Stimulated activated CD4-positive, alpha-beta T cell treated with anti-CD3 and anti-CD28 coated beads, TNF-alpha, amount 100 ng/mL, for 4 hours (primary cell): ENCODE measurements around the gene ARHGAP26.
"Not testable (repeated sequence)": the region's sequence is repeated elsewhere in the genome, so short reads cannot be mapped to it uniquely, and the experiment has no call there.

Experiments
- DNase-seq, 3 experiments: peaks; one replicate each; pipeline ENCODE4 v3.0.0-alpha.2; 2020; ENCODE audit warnings: low read depth in 3 of 3

ARHGAP26 gene

DNA sequence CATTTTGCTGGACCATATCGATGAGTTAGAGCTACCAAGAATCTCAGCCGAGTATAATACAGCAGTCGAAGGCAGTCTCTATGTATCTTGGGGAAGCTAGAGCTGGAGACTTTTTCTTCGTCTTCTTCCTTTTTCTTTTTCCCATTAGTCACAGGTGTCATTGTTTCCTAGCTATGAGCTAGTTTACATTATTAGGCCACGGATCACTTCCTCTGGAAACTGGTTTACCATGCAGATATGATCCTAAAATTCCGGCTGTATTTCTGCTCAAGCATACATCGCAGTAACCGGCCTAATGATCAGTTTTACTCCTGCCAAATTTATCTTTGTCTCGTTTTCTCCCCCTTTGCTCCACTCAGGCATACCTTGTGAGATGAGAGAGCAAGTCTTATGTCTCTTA is 312.8 kb downstream of the ARHGAP26 start:
- no peak for DNase-seq

DNA sequence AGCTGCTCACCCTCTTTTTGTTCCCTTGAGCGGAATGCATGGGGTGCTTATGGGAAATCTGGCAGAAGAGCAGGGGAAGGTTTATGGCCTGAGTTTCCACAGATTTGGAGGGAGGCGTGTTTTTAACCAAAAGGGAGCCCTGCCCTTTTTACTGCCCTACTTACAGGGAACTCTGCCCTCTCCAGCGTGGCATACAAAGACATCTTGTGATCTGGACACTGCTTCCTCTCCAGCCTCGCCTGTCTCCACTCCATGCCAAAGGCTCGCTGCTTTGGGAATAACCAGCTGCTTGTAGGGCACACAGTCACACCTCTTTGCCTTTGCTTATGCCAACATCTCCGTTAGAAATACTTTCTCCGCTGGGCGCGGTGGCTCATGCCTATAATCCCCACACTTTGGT is 314.2 kb downstream of the ARHGAP26 start:
- DNase-seq, result no peak

DNA sequence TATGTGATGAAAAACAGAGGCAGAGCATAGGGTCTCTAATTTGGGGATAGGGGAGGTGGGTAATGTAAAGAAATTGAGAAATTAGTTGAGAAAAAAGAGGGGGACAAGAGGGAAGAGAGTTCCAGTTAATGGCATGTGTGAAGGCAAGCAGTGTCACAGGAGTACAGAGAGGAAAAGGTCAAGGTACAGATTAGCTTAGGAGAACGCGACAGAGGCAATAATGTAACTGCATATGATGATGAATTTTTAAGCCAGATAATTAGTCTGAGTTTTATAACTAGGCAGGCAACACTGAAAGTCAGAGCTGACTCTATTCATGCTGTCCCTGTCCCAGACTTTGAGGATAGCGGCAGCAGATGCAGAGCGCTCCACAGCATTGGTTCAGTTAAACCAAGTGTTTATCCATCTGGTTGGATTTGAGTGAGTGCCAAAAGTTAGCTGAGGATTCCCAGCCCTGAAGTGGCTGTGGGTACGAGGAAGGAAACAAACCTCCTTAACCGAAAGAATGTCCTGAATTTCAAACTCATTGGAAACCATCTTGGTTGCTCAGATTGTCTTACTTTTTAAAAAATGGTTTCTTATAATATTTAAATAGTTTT is 315.2 kb downstream of the ARHGAP26 start:
- no peak for DNase-seq

DNA sequence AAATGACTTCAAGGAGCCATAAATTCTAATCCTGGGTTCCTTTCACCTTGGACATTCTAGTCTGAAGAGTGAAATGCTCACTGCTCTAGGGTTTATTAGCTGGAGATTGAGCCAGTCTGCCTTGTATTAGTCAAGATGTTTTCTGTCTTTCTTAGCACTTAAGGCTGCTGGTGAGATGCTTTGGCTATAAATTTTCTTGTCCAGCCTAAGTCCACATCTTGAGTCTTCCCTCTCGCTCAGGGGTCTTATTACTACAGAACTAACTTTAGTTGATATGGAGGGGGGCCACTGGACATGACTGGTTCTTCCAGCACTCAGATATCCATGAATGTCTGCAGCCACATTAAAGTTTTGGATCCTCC is 316.4 kb downstream of the ARHGAP26 start:
- no peak for DNase-seq

DNA sequence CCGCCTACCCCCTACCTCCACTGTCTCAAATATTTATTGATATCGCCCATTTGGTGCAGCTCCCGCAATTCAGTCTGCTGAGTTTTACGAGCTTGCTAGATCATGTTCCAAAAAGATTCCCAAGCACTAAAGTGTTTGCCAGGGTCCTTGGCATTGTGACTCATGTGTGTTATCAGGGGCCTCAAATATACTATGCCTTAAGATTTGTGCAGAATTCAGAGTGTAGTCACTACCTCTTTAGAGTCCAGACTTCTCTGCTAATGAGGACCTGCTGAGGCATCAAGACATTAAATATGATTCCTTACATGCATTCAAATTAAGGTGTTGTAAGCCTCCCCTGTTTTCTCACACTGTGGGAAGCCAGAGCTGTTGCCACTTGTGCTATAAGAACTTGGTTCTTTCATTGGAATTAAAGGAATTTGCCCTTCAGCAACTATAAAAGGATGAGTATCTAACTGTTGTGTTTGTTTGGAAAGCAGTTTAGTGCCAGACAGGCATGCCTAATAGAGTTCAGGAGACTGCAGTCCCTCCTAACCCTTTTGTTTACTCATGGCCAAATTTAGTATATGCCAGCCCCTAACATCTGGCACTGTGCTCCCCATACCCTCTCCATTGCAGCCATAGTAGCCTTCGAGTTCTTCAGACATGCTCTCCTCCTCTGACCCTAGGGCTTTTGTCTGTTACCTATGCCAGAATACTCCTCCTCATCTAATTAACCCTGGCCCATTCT is 316.9 kb downstream of the ARHGAP26 start:
- no peak for DNase-seq

DNA sequence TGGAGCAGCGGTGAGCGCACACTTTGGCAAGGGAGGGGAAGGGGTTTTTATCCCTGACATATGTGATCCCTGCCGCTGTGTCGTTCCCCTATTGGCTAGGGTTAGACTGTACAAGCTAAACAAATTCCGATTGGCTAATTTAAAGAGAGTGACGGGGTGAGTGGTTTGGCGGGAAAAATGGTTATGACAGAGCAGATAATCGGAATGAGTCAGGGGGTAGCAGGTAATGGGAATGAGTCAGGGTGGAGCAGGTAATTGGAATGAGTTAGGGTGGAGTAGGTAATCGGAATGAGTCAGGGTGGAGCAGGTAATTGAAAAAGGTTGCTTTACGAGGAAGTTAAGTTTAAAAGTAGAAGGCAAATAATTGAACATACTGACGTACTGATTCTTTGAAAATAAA is 318.5 kb downstream of the ARHGAP26 start:
- not testable (repeated sequence) for DNase-seq

DNA sequence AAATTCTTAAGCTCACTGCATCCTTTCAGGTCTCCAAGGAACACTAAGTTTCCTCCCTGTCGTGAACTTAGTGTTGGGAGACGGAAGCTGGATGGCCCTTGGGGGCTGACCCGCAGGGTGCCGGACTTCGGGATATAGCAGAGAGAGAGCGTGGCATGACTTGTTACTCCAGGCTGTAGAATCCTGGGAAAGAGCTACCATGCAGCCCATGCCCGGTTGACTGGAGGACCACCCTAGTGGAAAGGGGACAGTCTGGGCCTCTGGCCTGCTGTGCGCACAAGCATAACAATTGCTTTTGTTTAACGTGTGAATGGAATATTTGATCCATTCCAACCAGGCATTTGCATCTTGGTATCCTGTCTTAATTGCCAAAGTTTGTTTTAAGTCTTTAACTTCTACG is 319.9 kb downstream of the ARHGAP26 start:
- not testable (repeated sequence) for DNase-seq

DNA sequence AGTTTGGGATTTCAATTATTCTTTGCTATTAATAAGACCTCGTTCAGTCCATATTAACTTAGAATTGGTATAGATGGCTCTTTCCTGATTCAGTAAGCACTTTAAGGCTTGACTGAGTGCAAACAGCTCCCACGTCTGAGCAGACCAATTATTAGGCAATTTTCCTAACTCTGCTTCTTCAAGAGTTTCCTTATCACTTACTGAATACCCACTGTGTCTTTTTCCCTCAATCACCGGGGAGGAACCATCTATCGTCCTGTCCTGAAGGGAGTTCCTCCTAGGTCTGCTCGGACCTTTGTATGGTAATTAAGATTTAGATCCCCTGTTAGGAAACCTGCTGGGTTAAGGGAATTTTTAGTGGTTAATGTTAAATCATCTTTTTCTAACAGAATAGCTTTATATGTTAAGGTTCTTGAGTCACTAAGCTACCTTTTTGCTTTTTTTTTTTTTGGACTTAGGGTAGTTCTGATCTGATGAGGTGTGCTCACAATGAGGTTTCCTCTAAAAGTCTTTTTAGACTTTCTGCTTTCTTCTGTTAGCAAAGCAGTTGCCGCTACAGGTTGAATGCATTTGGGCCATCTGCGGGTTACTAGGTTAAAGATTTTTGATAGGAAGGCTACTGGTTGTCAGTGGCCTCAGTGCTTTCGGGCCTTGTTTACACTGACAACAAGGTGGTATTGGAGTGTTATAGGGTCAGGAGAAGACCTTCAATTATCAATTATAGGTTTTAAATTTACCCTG is 322.7 kb downstream of the ARHGAP26 start:
- not testable (repeated sequence) for DNase-seq

DNA sequence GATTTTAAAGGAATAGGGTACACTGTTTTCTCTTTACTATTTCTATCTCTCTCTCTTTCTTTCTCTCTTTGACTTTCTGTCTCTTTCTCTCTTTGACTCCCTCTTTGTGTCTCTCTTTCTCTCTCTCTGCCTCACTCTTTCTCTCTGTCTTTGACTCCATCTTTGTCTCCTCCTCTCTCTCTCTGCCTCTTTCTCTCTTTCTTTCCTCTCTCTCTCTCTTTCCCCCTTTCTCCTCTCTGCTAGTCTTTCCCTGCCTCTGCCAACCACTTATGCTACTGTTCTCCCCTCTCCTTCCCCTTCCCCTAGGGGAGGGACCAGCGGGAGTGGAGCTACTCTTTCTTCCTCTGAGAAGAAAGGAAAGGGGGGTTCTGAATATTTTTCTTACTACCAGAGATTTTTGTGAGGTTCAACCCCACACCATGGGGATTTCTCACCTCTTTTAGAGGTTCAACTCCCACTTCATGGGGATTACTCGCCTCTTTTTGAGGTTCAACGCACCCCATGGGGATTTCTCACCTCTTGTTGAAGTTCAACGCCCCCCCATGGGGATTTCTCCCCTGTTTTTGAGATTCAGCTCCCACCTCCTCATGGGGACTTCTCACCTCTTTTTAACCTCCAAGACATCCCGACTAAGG is 323.4 kb downstream of the ARHGAP26 start:
- no peak for DNase-seq

DNA sequence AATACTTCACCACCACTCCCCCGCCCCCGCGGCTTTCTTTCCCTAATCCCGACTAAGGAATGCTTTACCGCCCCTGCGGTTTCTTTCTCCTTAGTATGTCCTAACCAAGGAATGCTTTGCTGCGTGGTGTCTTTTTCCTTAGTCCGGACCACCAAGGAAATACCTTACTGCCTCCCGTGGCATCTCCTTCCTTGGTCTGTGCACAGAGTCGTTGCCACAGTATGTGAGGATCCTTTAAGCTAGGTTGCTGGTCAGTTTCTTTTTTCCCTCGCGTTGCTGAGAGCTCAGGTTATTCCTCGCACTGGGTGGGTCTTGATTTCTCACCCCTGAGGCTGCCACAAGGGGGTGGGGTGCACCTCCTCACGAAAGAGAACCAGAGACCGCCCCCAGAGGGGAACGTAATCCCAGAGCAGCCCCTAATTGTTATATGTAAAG is 323.9 kb downstream of the ARHGAP26 start:
- DNase-seq, result no peak

DNA sequence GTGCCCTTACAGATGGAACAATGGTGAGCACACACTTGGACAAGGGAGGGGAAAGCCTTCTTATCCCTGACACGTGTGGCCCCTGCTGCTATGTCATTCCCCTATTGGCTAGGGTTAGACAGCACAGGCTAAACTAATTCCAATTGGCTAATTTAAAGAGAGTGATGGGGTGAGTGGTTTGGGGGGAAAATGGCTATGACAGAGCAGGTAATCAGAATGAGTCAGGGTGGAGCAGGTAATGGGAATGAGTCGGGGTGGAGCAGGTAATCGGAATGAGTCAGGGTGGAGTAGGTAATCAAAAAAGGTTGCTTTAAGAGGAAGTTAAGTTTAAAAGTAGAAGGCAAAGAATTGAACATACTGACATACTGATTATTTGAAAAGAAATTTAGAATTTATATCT is 324.4 kb downstream of the ARHGAP26 start:
- not testable (repeated sequence) for DNase-seq

DNA sequence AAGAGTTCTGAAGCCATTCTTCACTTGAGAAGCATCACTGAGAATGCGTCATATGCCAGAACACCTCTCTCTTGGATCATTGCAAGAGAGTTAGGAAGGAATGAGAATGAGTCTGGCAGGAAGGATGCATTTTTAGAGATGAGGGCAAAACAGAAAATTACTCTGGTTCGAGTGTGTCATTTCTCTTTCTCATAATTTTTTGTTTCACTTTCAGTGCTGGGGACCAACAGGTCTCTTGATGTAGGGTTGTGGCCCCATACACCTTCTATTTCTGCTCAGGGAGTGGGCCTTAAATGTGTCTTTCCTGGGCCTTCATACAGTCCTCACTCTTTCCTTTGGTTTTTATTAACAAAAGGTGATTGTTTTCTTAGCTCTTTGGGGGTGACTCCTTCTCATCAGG is 330.9 kb downstream of the ARHGAP26 start:
- no peak for DNase-seq

DNA sequence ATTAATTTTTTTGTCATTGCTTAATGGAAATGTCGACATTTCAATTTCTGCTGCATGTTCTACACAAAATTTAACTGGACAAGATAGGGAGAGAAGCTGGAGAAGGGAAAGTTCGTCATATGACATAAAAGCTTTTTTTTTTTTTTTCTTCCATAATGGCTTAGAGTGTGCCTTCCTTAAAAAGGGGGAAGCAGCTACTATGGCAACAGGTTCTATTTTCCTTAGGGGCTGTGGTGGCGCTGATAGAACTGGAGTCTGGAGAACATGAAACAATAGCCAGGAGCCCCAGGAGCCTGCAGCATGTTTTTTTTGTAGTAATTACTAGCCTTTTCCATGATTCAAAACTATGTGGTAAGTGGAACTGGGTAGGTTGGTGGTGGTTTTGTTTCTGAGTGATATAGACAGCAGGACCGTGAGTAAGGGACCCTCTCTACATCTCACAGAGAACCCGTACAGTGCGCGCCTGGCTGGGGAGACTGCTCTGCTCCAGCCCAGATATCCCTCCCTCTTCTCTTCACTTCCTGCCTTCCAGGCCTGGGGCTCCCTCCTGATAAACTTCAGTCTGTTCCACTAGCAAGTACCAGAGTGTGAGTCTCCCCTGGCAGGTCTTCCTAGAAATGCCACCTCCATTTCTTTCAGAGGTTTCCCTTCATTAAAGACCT is 331.7 kb downstream of the ARHGAP26 start:
- DNase-seq, result no peak

DNA sequence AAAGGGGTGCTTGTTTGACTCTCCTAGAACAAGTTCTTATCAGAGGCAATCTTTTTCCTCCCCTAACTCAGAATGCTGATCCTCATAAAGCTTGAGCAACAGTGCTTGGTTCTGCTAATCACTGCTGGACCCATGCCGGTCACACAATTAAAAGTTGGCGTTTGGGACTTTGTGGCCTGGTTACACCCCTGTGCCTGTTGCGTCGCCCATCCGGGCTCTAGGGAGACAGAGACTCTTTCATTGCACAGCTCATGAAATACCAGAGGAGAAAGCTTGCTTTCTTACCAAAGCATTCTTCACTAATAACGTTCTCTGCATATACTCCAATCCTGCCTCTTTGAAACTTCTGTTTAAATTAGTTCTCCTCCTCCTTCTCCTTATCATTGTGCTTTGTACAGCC is 332.2 kb downstream of the ARHGAP26 start:
- DNase-seq, result no peak

DNA sequence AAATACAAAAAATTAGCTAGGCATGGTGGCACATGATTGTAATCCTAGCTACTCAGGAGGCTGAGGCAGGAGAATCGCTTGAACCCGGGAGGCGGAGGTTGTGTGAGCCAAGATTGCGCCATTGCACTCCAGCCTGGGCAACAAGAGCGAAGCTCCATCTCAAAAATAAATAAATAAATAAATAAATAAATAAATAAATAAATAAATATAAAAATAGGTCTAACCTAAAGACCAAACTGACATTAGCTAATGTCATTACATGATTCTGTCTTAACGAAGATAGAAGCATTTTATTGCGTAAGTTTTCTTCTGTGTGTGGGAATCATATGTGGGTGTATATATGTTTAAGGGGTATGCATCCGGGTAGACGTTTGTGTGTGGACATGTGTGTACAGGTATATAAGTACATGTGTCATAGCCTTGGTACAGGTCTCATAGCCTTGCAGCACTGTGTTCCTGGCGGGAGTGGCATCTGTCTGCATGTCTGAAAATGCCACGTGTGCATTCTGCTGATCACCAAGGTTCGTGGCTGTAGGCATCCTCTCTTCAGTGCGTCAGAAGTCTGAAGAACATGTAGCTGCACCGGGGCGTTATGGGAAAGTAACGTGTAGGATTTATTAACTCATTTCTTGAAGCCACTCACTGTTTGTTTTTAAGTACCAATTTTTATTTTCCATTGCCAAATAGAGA is 335.2 kb downstream of the ARHGAP26 start:
- no peak for DNase-seq

DNA sequence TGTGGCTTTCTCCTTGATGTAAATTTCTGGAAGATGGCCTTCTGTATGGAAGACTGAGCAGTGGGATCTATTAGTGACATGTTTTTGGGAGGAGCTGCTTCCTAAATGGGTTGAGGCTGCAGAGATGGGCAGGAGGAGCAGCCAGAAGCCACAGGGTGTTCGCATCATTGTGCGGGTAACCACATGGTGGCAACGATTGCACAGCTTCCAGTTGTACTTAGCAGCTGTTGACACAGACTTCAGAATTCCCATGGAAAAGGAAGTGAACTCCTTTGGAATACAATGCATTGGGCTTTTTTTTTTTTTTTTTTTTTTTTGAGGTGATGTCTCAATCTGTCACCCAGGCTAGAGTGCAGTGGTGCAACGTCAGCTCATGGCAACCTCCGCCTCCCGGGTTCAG is 336.0 kb downstream of the ARHGAP26 start:
- DNase-seq, result no peak

DNA sequence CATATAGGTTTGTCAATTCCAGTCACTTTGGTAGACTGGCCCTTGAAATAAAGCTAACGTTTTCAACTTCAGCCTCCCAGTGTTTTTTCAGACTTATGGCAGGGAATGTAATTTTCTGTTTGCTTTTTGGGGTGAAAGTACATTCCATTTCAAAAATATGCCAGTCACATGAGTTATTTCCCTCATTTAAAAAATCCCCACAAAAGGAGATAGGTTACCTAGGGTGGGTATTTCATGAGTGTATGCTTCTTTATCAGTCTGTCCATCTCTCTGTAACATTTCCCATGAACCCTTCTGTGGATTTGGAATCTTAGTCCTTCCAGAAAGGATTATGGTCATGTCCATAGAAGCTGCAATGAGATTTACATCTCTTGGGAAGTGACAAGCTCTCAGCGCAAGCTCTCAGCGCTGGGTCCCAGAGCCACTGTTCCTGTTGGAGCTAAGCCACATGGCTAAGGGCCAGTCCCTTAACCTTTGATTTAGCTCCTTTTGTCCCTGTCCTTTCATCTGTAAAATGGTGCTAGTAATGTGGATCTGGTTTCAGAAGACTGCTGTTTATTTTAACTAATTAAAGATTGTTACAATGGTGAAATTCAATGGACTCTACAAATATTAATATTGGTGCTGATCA is 338.4 kb downstream of the ARHGAP26 start:
- DNase-seq, result no peak

DNA sequence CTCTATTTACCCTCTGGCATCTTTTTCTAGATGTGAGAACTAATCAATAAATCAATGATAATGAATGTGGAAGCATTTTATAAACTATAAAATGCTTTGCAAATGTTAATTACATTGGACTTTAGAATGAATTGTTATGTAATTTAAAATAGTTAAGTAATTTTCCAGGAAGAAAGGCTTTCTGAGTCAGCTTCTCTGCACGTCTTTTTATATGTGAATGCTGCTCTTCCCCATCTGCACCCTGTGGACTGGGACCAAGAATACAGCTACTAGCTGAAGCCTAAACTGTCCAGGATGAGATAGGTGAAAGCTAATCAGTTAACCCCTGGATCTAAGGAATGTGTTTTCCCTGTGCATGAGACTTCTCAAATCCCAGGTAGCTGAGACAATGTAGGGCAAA is 340.4 kb downstream of the ARHGAP26 start:
- DNase-seq, result no peak

DNA sequence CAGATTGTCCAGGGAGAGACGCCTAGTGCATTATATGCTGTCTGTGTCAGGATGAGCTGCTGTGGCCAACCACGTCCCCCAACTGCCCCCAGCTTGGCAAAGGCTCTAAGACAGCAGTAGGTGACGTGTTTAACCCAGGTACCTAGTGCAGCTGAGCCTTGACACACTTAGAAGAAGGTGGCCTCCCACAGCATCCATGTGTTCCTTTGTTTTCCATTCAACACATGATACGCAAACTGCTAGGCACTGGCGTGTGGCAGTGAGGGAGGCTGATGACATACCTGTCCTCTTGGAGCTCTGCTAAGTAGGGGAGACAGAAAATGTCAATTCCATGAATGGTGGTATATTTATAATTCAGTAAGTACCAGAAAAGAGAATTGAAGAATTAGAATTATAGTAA is 341.6 kb downstream of the ARHGAP26 start:
- no peak for DNase-seq

DNA sequence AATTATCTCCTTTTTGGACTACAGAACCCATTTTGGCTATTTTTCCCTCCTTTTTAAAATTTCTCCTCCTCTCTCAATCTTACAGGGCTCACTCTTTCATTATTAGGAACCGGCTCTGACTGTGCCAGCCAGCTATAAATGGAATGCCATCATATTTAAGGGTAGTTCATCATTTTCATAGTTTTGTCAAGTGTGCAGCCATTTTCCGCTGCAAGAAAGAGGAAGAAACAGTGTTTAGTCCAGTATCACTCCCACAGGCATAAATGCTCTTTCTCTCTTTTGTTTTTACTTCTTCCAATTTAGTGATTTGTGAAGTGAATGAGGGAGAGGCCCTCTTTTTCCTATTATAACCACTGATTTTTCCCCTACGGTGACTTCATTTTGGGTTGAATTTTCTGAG is 343.3 kb downstream of the ARHGAP26 start:
- no peak for DNase-seq

DNA sequence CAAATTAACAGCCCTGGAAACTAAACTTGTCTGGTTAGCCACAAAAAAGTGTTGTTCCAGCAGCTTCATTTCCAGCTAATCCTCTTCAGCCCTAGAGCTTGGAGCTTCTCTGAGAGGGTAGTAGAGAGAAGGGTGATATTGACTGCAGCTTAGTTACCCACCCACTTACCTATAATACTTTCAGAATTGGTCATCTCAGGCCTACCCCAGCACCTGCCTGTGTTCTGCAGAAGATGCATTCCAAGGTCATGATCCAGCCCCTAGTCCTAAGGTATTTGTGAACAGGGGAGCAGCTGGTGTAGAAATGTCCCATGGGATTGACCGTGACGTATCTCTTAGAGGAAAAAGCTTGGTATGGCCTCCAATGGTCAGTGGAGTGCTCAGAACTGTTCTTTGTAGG is 344.3 kb downstream of the ARHGAP26 start:
- no peak for DNase-seq
